GM21381 (cell line): ENCODE data around the gene SYNE2.

ENCODE experiments used
- ATAC-seq: cut with Tn5 transposase; IDR thresholded peaks from one replicate; pipeline ENCODE4 v1.9.1; 2021; ENCODE audit warnings: mild to moderate bottlenecking, moderate library complexity; ENCODE audit not compliant: unreplicated experiment

SYNE2 gene

GRCh38 chr14:63910583-63911363 is 58.0 kb downstream of the SYNE2 start:
- no peak for ATAC-seq

- no peak for ATAC-seq
These were observed 58.6 kb downstream of the SYNE2 start for GRCh38 chr14:63911404-63911803.

- ATAC-seq: no peak
These were observed 59.5 kb downstream of the SYNE2 start for GRCh38 chr14:63912286-63912685.

- ATAC-seq: no peak
These were observed 65.6 kb downstream of the SYNE2 start for GRCh38 chr14:63918411-63918810.

- ATAC-seq: peak; percentile 70
These were observed 70.1 kb downstream of the SYNE2 start for GRCh38 chr14:63922696-63923421.

GRCh38 chr14:63923422-63923752 is 70.6 kb downstream of the SYNE2 start:
- no peak for ATAC-seq

- ATAC-seq: no peak
These were observed 71.6 kb downstream of the SYNE2 start for GRCh38 chr14:63924375-63924774.

- ATAC-seq: no peak
These were observed 73.8 kb downstream of the SYNE2 start for GRCh38 chr14:63926641-63927040.

- ATAC-seq: no peak
These were observed 76.0 kb downstream of the SYNE2 start for GRCh38 chr14:63928744-63929174.

GRCh38 chr14:63933110-63933509 is 80.3 kb downstream of the SYNE2 start:
- peak; percentile 63 for ATAC-seq

GRCh38 chr14:63933711-63934110 is 80.9 kb downstream of the SYNE2 start:
- ATAC-seq: no peak

- ATAC-seq: peak; percentile 66
These were observed 85.6 kb downstream of the SYNE2 start for GRCh38 chr14:63938198-63939005.

GRCh38 chr14:63939006-63939270 is 86.1 kb downstream of the SYNE2 start:
- ATAC-seq: no peak

- no peak for ATAC-seq
These were observed 87.6 kb downstream of the SYNE2 start for GRCh38 chr14:63940387-63940786.

GRCh38 chr14:63941023-63941422 is 88.2 kb downstream of the SYNE2 start:
- no peak for ATAC-seq

GRCh38 chr14:63949696-63950095 is 96.9 kb downstream of the SYNE2 start:
- ATAC-seq: no peak

GRCh38 chr14:63951021-63951420 is 98.2 kb downstream of the SYNE2 start:
- no peak for ATAC-seq

- ATAC-seq: no peak
These were observed 98.6 kb downstream of the SYNE2 start for GRCh38 chr14:63951429-63951828.

GRCh38 chr14:63952053-63952932 is 99.5 kb downstream of the SYNE2 start:
- no peak for ATAC-seq

GRCh38 chr14:63952933-63953437 is 100.2 kb downstream of the SYNE2 start:
- no peak for ATAC-seq

- ATAC-seq: no peak
These were observed 103.5 kb downstream of the SYNE2 start for GRCh38 chr14:63956326-63956725.
